Stimulated activated memory B cell treated with anti-CD40 and anti-IgM and Interleukin-4, amounts not matched to agents 10 μg/mL and 1 μg/mL and 100 μg/mL, for 72 hours (primary cell): ENCODE data around the gene CRADD.
"Not testable (repeated sequence)": the region's sequence is repeated elsewhere in the genome, so short reads cannot be mapped to it uniquely, and the experiment has no call there.

Source experiments
- ATAC-seq: fragments of 150-1000 bp; cut with Tn5 transposase; 2 replicates; pipeline ENCODE4 v1.10.0; 2021
- H3K27ac Mint-ChIP-seq: one replicate; pipeline ENCODE4 v1.8.0; 2022; ENCODE audit warnings: mild to moderate bottlenecking, mixed read lengths
- H3K27me3 Mint-ChIP-seq: one replicate; pipeline ENCODE4 v1.8.0; 2022; ENCODE audit warnings: mixed read lengths
- H3K36me3 Mint-ChIP-seq: one replicate; pipeline ENCODE4 v1.8.0; 2022; ENCODE audit warnings: mixed read lengths
- H3K4me1 Mint-ChIP-seq: one replicate; pipeline ENCODE4 v1.8.0; 2022; ENCODE audit warnings: mixed read lengths
- H3K4me3 Mint-ChIP-seq: one replicate; pipeline ENCODE4 v1.8.0; 2022; ENCODE audit warnings: mild to moderate bottlenecking, moderate library complexity, mixed read lengths
- H3K9me3 Mint-ChIP-seq: one replicate; pipeline ENCODE4 v1.8.0; 2022; ENCODE audit warnings: mixed read lengths

CRADD gene

GRCh38 chr12:93708952-93709351 lies 31.8 kb downstream of the CRADD start:
- no peaks in the 10 kb centered on the region for H3K27me3 Mint-ChIP-seq
- no peak overlapping the region for H3K27ac Mint-ChIP-seq
- no peak for ATAC-seq
- peaks cover 7% of the 10 kb centered on the region for H3K9me3 Mint-ChIP-seq
- peaks cover 10% of the 10 kb centered on the region for H3K4me1 Mint-ChIP-seq
- H3K36me3 Mint-ChIP-seq: peaks cover 20% of the 10 kb centered on the region
- H3K4me3 Mint-ChIP-seq: no peak overlapping the region

- no peak for ATAC-seq
- Mint-ChIP-seq H3K4me3 (no peak overlapping the region), H3K27me3 (no peaks in the 10 kb centered on the region), H3K36me3 (peaks cover 17% of the 10 kb centered on the region), H3K9me3 (peaks cover 7% of the 10 kb centered on the region), H3K4me1 (peaks cover 6% of the 10 kb centered on the region), H3K27ac (no peak overlapping the region)
Observed at GRCh38 chr12:93709386-93709785, 32.2 kb downstream of the CRADD start.

- peaks cover 11% of the 10 kb centered on the region for H3K36me3 Mint-ChIP-seq
- no peaks in the 10 kb centered on the region for H3K4me1 Mint-ChIP-seq
- no peak overlapping the region for H3K4me3 Mint-ChIP-seq
- H3K9me3 Mint-ChIP-seq: peaks cover 7% of the 10 kb centered on the region
- no peaks in the 10 kb centered on the region for H3K27me3 Mint-ChIP-seq
- ATAC-seq: no peak
- H3K27ac Mint-ChIP-seq: no peak overlapping the region
Observed at GRCh38 chr12:93710574-93710926, 33.4 kb downstream of the CRADD start.

GRCh38 chr12:93711502-93711901 lies 34.3 kb downstream of the CRADD start:
- H3K4me3 Mint-ChIP-seq, H3K27ac Mint-ChIP-seq, H3K9me3 Mint-ChIP-seq, H3K27me3 Mint-ChIP-seq, ATAC-seq, H3K4me1 Mint-ChIP-seq: not testable (repeated sequence)
- peaks cover 11% of the 10 kb centered on the region for H3K36me3 Mint-ChIP-seq

- Mint-ChIP-seq H3K4me3 (no peak overlapping the region), H3K27ac (no peak overlapping the region), H3K9me3 (peaks cover 7% of the 10 kb centered on the region), H3K36me3 (peaks cover 14% of the 10 kb centered on the region), H3K4me1 (no peaks in the 10 kb centered on the region), H3K27me3 (no peaks in the 10 kb centered on the region)
- ATAC-seq: no peak
Observed at GRCh38 chr12:93712200-93712599, 35.0 kb downstream of the CRADD start.

- ATAC-seq: no peak
- H3K36me3 Mint-ChIP-seq: peaks cover 19% of the 10 kb centered on the region
- H3K27me3 Mint-ChIP-seq: no peaks in the 10 kb centered on the region
- H3K4me1 Mint-ChIP-seq: no peaks in the 10 kb centered on the region
- peaks cover 11% of the 10 kb centered on the region for H3K9me3 Mint-ChIP-seq
- H3K4me3 Mint-ChIP-seq: no peak overlapping the region
- no peak overlapping the region for H3K27ac Mint-ChIP-seq
Observed at GRCh38 chr12:93713060-93713459, 35.9 kb downstream of the CRADD start.

GRCh38 chr12:93713800-93714199 lies 36.6 kb downstream of the CRADD start:
- ATAC-seq: no peak
- no peak overlapping the region for H3K4me3 Mint-ChIP-seq

GRCh38 chr12:93714382-93714781 lies 37.2 kb downstream of the CRADD start:
- H3K27me3 Mint-ChIP-seq: no peaks in the 10 kb centered on the region
- H3K4me1 Mint-ChIP-seq: no peaks in the 10 kb centered on the region
- H3K36me3 Mint-ChIP-seq: peaks cover 19% of the 10 kb centered on the region
- ATAC-seq: no peak
- H3K27ac Mint-ChIP-seq: no peak overlapping the region
- no peak overlapping the region for H3K4me3 Mint-ChIP-seq
- H3K9me3 Mint-ChIP-seq: peaks cover 6% of the 10 kb centered on the region

More at GRCh38 chr12:93713800-93714199, 36.6 kb downstream of the CRADD start:
- Mint-ChIP-seq H3K4me1 (no peaks in the 10 kb centered on the region), H3K36me3 (peaks cover 19% of the 10 kb centered on the region), H3K27me3 (no peaks in the 10 kb centered on the region), H3K9me3 (peaks cover 8% of the 10 kb centered on the region), H3K27ac (no peak overlapping the region)

GRCh38 chr12:93719710-93720109 lies 42.5 kb downstream of the CRADD start:
- peaks cover 9% of the 10 kb centered on the region for H3K4me1 Mint-ChIP-seq
- no peak for ATAC-seq
- no peaks in the 10 kb centered on the region for H3K27me3 Mint-ChIP-seq
- H3K27ac Mint-ChIP-seq: no peak overlapping the region
- no peak overlapping the region for H3K4me3 Mint-ChIP-seq
- peaks cover 25% of the 10 kb centered on the region for H3K9me3 Mint-ChIP-seq
- peaks cover 29% of the 10 kb centered on the region for H3K36me3 Mint-ChIP-seq

- no peak overlapping the region for H3K4me3 Mint-ChIP-seq
- no peak overlapping the region for H3K27ac Mint-ChIP-seq
- peaks cover 25% of the 10 kb centered on the region for H3K9me3 Mint-ChIP-seq
- peaks cover 33% of the 10 kb centered on the region for H3K36me3 Mint-ChIP-seq
- H3K4me1 Mint-ChIP-seq: peaks cover 15% of the 10 kb centered on the region
- H3K27me3 Mint-ChIP-seq: no peaks in the 10 kb centered on the region
- no peak for ATAC-seq
Observed at GRCh38 chr12:93720559-93720958, 43.4 kb downstream of the CRADD start.

- no peak overlapping the region for H3K27ac Mint-ChIP-seq
- peaks cover 25% of the 10 kb centered on the region for H3K9me3 Mint-ChIP-seq
Observed at GRCh38 chr12:93722179-93722578, 45.0 kb downstream of the CRADD start.

GRCh38 chr12:93722835-93723567 lies 45.8 kb downstream of the CRADD start:
- no peak overlapping the region for H3K27ac Mint-ChIP-seq
- H3K4me1 Mint-ChIP-seq: peaks cover 16% of the 10 kb centered on the region
- H3K4me3 Mint-ChIP-seq: no peak overlapping the region
- ATAC-seq: no peak
- H3K9me3 Mint-ChIP-seq: peaks cover 21% of the 10 kb centered on the region
- no peaks in the 10 kb centered on the region for H3K27me3 Mint-ChIP-seq
- H3K36me3 Mint-ChIP-seq: peaks cover 23% of the 10 kb centered on the region

More at GRCh38 chr12:93722179-93722578, 45.0 kb downstream of the CRADD start:
- H3K36me3 Mint-ChIP-seq: peaks cover 32% of the 10 kb centered on the region
- H3K27me3 Mint-ChIP-seq: no peaks in the 10 kb centered on the region
- H3K4me1 Mint-ChIP-seq: peaks cover 16% of the 10 kb centered on the region
- no peak for ATAC-seq
- no peak overlapping the region for H3K4me3 Mint-ChIP-seq

- peaks cover 16% of the 10 kb centered on the region for H3K4me1 Mint-ChIP-seq
- peaks cover 18% of the 10 kb centered on the region for H3K36me3 Mint-ChIP-seq
- ATAC-seq: no peak
- H3K27me3 Mint-ChIP-seq: no peaks in the 10 kb centered on the region
- H3K4me3 Mint-ChIP-seq: no peak overlapping the region
- no peak overlapping the region for H3K27ac Mint-ChIP-seq
- peaks cover 19% of the 10 kb centered on the region for H3K9me3 Mint-ChIP-seq
Observed at GRCh38 chr12:93723568-93723930, 46.4 kb downstream of the CRADD start.

GRCh38 chr12:93725531-93725930 lies 48.4 kb downstream of the CRADD start:
- Mint-ChIP-seq H3K4me3 (no peak overlapping the region), H3K9me3 (peaks cover 15% of the 10 kb centered on the region), H3K27me3 (no peaks in the 10 kb centered on the region), H3K27ac (no peak overlapping the region), H3K4me1 (peaks cover 16% of the 10 kb centered on the region), H3K36me3 (peaks cover 15% of the 10 kb centered on the region)
- ATAC-seq: no peak

- Mint-ChIP-seq H3K27ac (no peak overlapping the region), H3K4me3 (no peak overlapping the region), H3K27me3 (no peaks in the 10 kb centered on the region), H3K4me1 (peaks cover 14% of the 10 kb centered on the region), H3K36me3 (peaks cover 11% of the 10 kb centered on the region), H3K9me3 (peaks cover 6% of the 10 kb centered on the region)
- ATAC-seq: no peak
Observed at GRCh38 chr12:93727195-93727811, 50.1 kb downstream of the CRADD start.

- peaks cover 4% of the 10 kb centered on the region for H3K36me3 Mint-ChIP-seq
- H3K27ac Mint-ChIP-seq: no peak overlapping the region
- no peaks in the 10 kb centered on the region for H3K27me3 Mint-ChIP-seq
- no peak for ATAC-seq
- peaks cover 8% of the 10 kb centered on the region for H3K4me1 Mint-ChIP-seq
- H3K9me3 Mint-ChIP-seq: no peaks in the 10 kb centered on the region
- H3K4me3 Mint-ChIP-seq: no peak overlapping the region
Observed at GRCh38 chr12:93727911-93728310, 50.7 kb downstream of the CRADD start.
